GM19455 (cell line): ENCODE results near the gene RNF130.

Source experiments
- ATAC-seq: cut with Tn5 transposase; IDR thresholded peaks from one replicate; pipeline ENCODE4 v1.9.1; 2021; ENCODE audit not compliant: unreplicated experiment

The RNF130 gene, protein sequence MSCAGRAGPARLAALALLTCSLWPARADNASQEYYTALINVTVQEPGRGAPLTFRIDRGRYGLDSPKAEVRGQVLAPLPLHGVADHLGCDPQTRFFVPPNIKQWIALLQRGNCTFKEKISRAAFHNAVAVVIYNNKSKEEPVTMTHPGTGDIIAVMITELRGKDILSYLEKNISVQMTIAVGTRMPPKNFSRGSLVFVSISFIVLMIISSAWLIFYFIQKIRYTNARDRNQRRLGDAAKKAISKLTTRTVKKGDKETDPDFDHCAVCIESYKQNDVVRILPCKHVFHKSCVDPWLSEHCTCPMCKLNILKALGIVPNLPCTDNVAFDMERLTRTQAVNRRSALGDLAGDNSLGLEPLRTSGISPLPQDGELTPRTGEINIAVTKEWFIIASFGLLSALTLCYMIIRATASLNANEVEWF

DNA sequence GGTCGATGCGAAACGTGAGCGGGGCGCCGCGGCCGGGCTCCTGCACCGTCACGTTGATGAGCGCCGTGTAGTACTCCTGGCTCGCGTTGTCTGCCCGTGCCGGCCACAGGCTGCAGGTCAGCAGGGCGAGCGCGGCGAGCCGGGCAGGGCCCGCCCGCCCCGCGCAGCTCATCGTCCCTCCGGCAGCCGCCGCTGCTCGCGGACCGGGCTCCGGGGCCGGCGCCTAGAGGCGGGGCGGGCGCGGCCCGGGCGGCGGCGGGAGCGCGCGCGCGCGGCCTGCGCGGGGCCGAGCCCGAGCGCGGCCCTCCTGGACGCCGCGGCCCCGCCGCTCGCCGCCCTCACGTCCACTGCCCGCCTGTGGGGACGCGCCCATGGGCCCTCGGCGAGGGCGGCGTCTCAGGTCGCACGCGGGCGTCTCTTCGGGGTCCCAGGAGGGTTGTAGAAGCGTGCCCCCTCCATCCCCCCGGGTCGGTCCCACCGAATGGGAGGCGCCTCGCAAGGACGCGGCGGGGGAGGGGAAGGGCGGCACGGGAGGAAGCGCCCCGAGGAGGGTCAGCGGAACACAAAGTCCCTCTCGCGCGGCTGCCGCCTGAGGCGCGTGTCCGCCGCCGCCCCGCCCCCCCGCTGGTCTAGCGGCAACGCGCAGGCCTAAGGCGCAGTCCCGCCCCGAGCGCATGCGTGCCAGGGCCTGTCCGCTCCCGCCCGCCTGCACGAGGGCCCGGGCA is at the start of gene RNF130:
TSS of gene RNF130 (minus strand) at position 229 of the 725 bp plus-strand sequence. CDS start at position 172, 57 bp downstream.
- no peak for ATAC-seq

DNA sequence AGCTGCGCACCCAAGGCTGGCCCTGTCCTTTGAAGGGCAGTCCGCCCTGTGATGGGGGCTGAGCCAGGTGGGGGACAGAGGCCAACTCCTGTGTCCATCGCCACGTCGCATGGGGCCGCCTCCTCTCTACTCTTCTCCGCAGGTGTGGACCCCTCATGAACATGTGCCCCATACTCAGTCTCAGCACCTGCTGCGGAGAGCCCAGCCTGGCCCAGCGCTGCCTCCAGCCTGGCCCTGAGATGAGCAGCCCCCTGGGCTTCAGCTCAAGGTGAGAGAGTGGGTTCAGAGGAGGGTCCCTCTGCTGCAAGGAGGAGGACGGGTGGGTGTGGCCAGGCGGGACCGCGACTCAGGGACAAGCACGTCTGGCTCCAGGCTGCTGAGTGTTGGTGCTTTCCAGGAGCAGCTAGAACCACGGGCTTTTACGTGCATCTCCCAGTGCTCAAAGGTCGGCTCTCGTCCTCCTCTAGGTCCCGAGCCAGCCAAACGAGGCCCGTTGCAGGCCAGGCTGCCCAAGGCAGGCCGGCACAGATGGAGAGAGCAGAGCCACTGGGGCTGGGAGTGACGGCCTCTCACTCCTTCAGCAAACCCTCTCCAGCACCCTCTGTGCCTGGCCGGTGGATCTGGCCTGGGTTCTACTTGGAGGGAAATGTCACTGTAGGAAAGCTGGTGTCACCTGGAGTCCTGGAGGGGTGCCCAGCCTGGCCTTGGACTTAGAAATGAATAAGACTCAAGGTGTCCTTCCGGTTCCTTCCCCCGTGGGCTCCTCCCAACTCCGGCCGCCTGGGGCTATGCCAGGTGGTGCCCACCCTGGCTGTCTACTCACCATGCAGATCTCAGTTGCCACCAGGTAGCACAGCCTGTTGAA is 48.9 kb upstream of the RNF130 start:
- ATAC-seq, result no peak

DNA sequence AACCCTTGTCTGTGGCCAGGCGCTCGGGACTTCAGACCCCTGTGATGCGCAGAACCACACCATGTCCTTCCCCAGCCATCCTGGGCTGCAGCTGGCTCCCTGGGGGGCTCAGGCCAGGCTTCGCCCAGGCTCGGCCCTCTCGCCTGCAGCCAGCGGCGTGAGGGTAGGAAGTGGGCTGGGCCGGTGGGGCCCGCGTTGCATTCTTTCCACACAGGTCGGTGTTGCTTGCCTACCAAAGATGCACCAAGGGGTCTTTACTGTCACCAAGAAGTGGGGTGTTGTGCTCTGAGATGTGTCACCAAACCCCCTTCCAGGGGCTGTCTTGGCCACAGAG is 48.3 kb upstream of the RNF130 start:
- no peak for ATAC-seq

DNA sequence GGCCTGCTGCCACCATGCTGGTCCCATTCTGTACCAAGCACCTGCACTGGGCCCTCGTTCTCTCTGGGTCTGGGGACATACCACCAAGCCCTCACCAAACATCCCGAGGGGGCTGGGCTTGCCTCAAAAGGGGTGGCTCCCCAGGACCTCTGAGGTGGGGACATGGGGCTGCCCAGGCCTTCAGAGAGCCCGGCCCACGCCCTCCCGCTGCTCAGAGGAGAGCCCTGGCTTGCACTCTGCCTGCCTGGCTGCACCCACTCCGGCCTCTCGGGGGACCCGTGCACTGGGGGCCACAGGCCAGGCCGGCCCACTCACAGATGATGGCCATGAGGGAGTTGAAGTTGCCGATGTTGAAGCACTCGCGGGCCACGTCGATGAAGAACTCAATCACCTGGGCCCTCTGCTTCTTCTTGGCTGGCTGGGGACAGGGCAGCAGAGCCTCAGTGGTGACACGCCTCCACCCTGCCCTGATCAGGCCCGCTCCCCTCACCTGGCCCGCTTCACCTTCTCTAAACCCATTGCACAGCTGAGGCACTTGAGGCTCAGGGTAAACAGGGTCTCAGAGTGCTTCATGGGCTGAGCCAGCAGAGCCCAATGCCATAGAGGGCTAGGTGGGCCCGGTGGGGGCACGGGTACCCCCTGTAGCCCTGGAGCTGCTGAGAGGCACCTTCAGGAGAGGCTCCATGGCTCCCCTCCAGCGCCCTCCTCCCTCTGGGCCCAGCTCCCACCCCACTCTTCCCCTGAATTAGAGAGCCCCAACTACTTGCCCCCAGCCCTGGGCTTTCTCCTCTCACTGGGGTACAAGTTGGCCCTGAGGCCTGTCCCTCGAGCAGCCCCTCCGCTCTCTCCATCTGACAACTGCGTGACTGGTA is 47.7 kb upstream of the RNF130 start:
- ATAC-seq, result no peak

DNA sequence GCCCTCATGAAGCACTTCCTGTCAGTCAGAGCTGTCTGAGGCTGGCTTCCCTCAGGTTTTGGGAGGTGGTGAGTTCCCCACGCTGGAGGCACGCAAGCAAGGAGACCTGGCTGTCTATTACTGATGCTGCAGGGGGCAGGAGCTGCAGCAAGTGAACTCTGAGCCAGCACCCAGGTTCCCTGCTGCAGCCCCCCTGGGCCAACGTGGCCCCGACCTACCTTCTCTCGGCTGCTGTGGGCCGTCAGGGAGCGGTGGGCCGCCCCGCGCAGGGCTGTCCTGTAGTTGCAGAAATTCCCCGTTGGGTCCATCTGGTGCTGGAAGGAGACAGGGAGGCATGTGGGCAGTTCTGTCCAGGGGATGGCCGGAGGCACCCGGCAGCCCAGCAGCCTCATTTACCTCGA is 46.8 kb upstream of the RNF130 start:
- ATAC-seq, result no peak

DNA sequence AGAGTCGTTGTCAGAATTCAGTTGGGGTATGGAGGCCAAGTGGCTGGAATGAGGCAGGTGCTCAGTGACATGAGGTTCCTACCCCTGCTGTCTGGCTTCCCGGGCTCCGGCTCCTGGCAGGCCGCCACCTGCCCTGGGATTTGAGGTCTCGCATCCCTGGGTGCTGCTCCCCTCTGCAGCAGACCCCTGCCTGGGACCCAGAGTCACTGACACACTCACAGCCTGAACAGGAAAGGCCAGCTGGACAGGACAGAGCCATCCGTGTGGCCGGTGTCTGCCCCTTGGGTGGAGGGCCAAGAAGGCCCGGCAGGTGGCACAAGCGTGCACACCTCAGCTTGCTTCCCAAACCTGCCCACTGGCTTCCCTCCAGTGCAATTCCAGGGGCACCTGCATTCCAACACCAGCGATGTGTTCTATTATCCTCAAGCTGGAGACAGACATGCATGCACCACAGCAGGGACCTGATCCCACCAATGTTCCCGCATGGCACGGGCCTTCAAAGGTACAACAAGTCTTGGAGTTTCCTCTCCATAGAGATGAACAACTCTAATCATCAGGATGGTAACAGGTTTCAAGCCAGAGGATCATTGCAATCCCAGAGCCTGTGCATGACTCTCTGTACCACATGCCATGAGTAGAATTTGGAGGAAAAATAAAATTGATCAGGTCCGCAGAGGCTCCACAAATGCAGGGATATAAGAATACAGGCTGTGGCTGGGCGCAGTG is 45.6 kb upstream of the RNF130 start:
- ATAC-seq, result no peak

DNA sequence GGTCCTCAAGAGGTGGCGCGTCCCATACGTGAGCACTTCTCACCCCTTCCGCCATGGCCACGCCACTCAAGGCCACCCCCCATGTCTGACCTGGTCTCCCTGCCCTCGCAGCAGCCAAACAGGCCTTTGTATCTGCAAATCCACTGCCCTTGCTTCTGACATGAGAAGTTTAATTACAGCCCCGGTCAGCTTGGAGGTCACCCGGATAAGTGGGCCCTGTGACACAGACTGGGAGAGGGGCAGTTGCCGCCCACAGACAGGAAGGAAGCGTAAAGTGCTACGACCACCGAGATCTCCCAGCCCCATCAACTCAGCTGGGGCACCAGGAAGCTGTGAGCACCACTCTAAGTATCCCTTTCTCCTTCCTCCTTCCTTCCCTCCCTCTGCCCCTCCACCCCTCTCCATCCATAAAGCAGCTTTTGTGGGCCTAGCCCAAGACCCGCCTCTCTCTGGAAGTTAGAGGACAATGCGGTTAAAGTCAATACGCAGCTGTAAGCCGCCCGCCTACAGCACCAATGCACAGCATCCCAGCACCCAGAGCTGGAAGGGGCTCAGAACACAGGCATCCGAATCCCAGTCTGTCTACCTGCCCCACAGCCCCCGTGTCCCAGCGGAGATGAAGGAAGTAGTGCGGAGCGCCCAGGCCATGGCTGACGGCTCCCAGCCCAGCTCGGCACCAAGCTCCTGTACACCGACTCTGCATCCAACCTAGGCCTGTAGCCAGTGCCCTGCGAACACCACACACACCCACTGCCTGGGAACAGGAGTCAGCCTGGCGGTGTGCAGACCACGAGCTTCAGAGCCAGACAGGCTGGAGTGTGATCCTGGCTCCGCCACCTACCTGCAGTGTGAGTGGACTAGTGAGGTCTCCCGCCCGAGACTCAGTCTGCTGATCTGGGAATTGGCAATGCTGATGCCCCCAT is 44.8 kb upstream of the RNF130 start:
- ATAC-seq, result no peak

DNA sequence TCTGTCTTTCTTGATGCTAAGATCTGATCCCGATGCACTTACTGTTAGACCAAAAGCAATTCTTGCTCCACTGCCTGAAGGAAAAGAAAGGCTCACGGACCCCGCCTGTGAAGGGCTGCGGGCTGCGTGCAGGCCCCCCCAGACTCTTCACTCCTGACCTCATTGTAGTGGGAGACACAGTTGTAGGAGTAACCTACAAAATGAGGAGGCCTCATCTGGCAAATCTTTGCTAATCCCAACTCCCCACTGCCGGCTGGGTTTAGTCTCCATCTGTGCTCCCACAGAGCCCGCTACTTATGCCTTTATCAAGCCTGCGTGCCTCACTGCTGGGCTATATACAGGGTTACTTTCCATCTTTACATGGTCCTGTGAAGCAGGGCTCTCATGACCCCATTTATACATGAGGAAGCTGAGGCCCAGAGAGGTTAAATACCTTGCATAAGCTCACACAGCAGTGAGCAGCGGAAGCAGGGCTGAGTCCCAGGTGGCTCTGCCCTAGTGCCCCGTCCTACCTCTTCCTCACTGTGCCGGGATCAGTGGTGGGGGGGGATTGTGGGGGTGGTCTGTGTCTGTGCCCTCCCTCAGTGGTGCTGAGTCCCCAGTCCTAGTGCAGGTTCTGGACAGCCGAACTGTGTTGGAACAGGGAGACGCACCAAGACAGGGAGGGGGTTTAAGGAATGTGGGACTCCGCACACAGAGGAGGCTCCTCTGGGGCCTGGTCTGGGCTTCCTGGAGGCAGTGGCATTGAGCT is 43.9 kb upstream of the RNF130 start:
- ATAC-seq, result no peak

DNA sequence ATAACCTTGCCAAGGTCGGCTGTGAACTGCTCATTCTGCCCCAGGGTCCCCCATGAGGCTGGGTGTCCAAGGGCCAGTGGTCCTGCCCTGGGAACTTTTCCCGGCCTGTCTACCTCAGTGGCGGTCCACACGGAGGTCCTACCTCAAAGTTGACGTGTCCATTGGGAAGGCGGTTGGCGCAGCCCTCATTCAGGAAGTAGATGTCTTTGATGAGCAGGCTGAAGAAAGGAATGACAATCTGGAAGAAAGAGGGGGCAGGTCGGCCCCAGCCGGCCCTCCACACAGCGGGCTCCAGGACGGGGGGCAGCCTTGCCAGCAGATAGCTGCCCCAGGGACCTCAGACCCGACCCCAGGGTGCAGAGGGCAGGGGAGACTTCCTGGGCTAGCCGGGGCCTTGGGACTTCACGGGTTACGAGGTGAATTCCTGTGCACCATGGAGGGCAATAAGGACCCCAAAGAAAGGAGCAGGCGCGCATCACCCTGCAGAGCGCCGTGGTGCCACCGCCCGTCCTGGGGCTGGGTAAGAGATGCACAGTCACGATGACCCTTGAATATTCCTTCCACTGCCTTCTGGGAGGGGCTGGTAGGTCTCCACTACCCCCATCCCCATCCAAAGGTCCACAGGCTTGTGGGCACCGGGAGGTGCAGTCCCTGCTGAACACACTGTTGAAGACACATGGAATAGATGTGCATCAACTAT is 42.9 kb upstream of the RNF130 start:
- ATAC-seq, result no peak

DNA sequence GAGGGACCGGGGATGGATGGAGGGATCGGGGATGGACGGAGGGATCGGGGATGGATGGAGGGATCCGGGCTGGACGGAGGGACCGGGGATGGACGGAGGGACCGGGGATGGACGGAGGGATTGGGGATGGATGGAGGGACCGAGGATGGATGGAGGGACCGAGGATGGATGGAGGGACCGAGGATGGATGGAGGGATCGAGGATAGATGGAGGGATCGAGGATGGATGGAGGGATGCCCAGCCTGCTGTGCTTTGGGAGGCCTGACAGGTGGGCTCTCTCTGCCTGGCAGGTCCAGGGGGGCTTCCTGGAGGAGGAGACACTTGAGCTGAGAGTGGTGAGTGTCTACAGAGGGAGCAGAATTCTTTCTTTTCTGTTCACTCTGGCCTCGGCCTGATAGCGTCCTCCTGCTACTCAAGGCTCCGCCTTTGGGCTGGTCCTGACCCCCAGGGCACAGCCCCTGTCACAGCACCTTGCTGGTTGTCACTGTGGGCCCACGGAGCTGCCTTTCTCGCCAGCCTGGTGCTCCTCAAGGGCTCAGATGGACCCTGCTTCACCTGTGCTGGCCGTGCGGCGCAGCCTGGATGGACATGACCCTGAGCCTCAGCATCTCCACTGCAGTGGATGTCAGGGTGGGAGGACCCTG is 42.2 kb upstream of the RNF130 start:
- no peak for ATAC-seq

DNA sequence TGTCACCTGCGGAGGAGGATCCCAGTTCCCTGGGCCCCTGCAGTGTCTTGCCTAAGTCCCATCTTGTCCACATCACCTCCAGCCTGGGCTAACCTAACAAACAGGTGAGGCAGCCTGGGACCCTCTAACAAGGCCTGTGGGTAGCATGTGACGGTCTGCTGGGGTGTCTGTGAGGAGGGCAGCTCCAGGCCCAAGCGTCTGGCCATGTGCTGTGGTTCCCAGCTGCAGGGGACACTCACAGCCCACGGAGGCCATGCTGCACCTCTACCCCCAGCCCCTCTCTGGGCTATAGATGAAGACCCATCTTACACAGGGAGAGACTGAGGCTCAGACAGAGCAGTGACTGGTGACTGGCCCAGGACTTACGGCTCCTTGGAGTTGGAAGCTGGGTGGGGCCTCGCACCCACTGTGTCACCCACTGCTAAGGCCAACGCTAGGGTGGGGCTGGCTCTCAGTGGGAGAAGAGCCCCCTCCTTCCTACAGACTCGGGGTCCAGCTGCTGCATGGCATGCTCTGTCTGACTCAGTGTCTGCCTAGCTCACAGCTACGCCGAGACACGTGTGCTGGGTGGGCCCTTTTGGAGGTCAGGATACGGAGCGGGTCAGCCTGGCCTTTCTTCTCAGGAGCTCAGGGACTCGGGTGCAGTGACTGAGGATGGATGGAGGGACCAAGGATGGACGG is 40.8 kb upstream of the RNF130 start:
- ATAC-seq, result no peak

DNA sequence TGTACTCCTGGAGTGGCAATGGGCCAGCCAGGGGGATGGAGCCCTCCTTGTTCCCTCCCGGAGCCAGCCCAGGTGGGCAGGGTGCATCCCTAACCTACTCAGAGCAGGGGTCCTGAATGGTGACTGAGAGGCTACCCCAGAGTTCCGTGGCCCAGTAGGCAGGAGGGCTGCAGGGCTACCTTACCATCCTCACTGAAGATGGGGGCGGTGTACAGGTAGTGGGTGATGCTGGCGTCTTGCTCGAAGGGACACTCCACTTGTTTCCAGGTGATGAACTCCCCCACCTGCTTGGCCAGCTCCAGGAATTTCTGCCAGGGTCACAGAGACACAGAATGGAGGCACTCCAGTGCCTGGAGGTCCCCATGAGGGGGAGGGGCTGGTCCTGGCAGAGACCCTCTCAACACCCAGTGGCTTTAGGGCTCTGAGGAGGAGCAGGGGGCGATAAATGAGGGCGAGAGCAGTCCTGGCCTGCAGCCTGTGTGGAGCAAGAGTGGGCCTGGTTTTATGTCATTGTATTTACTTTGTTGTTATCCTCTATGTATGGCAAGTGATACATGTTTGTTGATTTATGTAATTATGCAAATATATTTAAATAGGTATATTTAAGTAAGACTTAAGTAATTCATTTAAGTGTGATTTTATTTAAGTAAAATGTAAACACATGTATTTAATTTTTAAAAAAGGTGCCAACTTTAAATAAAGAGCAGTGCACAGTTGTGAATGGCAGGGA is 39.9 kb upstream of the RNF130 start:
- no peak for ATAC-seq

DNA sequence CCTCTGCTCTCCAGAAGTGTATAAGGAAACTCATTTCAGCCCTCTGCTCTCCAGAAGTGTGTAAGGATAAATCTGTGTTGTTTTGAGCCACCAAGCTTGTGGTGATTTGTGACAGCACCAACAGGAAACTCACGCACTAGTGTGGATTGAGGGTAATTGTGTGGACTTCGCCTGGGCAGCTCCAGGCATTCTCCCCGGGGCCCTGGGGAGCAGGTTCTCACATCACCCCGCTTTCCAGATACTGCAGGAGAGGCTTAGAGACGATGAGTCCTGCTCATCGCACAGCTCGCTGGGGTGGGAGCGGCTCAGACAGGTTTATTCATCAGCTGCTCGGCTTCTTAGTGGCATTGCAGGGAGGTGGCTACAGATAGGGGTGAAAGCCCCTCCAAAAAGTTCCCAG is 38.4 kb upstream of the RNF130 start:
- ATAC-seq, result no peak

DNA sequence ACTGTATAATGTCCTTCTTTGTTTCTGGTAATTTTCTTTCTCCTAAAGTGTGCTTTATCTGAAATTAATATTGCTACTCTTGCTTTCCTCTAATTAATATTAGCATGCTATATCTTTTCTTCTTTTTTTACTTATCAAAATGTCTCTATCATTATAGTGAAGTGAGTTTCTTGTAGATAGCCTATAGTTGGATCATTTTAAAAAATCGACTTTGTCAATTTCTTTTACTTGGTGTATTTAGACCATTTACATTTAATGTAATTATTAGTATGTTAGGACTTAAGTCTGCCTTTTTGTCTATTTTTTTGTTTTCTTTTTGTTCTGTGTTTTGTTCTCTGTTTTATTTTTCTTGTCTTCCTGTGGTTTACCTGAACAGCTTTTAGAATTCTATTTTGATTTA is 35.4 kb upstream of the RNF130 start:
- no peak for ATAC-seq

DNA sequence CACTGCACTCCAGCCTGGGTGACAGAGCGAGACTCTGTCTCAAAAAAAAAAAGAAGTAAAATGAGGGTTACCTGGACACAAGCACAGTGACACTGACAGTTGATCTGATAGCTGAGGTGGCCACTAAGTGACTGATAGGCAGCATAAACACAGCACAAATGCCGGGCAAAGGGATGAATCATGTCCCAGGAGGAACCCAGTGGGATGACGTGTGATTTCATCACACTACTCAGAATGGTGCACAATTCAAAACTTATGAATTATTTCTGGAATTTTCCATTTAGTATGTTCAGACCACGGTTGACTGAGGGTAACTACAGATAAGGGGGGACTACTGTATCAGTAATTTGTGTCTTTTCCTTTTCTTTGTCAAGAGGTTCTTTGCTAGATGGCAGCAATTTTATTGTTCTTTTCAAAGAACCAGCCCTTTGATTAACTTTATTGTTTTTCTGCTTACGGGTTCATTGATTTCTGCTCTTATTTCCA is 34.3 kb upstream of the RNF130 start:
- ATAC-seq, result no peak

DNA sequence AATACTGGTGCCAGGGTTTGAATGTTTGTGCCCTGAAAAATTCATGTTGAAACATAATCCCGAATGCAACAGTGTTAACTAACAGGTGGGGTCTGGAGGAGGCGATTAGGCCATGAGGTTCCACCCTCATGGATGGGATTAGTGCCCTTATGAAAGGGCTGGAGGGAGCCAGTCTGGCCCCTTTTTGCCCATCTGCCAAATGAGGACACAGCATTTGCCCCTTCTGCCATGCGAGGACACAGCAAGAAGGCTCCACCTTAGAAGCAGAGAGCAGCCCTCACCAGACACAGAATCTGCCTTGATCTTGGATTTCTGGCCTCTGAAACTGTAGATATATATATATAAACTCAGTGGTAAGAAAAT is 32.6 kb upstream of the RNF130 start:
- no peak for ATAC-seq
